HG02870 (cell line): ENCODE measurements around the gene IL2.

Experiments
- ATAC-seq: cut with Tn5 transposase; IDR thresholded peaks from one replicate; pipeline ENCODE4 v1.9.1; 2021; ENCODE audit warnings: mild to moderate bottlenecking, moderate library complexity; ENCODE audit not compliant: unreplicated experiment

The IL2 gene

DNA sequence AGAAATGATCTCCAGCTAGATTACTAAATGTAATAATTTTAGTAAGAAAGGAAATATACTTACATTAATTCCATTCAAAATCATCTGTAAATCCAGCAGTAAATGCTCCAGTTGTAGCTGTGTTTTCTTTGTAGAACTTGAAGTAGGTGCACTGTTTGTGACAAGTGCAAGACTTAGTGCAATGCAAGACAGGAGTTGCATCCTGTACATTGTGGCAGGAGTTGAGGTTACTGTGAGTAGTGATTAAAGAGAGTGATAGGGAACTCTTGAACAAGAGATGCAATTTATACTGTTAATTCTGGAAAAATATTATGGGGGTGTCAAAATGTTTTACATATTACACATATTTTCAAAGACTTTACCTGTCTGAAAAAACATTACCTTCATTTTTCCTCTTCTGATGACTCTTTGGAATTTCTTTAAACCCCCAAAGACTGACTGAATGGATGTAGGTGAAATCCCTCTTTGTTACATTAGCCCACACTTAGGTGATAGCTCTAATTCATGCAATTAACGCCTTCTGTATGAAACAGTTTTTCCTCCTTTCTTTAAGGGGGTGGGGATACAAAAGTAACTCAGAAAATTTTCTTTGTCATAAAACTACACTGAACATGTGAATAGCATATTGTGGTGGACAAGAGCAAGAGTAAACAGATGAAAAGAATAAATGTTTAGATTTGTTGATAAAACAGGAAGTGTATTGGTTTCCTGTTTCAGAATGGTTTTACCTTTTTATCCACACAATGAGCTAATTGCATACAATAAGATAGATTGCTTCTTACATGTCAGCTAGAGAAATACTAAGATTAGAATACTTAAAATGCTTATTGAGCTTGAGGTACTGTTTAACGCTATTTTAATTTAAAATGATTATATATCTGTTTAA is at the start of gene IL2:
Gene IL2 (minus strand): TSS at position 495 of the 886 bp plus-strand sequence. CDS start 285 bp downstream, at position 210.
- ATAC-seq, result no peak

DNA sequence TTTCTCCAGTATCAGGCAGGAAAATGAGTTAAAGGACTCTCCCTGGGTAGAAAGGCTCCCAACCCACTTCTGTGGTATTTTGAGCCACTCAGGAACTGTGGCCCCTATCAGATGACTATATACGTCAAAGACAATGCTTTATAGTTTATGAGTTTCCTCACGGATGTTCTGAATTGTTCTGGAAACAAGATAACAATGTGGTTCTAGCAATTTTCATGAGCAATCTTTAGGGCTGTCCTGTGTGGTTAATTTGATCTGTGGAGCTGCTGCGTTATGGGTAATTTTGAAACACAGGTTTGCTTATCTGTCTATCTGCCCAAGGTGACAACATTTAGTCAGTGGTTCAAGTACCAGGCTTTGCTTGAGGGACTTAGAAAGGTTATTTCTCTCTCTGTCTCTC is 46.7 kb upstream of the IL2 start:
- ATAC-seq, result no peak

GRCh38 chr4:122500852-122501501 is 44.5 kb upstream of the IL2 start:
- no peak for ATAC-seq

DNA sequence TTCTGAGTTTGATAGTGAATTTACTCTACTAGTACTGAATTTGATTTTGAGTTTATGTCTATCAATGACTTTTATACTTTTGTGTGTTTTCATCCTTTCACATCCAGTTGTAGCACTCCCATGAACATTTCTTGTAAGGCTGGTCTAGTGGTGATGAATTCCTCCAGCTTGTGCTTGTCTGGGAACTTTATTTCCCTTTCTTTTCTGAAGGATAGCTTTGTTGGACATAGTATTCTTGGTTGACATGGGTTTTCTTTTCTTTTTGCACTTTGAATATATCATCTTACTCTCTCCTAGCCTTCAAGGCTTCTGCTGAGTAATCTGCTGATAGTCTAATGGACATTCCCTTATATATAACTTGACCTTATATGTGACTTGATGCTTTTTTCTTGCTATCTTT is 32.5 kb upstream of the IL2 start:
- ATAC-seq, result no peak

GRCh38 chr4:122483481-122483880 is 27.0 kb upstream of the IL2 start:
- no peak for ATAC-seq

DNA sequence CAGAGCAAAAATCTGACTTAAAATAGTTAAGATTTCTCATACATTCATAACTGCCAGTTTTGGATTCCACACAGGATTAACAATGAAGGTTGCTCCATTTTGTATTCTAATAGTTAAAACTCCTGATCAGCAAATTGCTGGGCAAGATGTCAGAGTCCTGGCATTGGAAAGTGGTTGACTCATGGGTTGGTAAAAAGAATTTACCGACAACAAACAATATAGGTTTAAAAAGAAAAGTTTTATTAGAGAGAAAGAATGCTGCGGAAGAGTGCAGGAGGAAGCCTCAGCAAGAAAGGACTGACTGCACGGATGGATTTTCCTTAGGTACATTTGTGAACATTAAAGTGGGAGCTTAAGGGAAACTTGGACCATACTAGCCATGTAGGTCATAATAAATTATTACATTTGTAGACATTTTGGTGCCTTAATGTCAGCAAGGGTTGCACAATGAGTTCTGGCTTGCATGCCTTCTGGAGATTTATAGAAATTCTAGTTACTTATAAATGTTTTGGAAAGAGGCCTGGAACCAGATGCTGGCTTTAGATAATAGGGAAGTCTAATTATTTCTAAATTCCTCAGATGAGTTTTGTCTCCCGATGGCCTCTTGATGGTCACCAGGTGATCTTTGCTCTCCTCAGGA is 25.4 kb upstream of the IL2 start:
- ATAC-seq, result no peak

- ATAC-seq, result no peak
Measured at GRCh38 chr4:122480655-122481487, 24.3 kb upstream of the IL2 start.

GRCh38 chr4:122479935-122480416 is 23.5 kb upstream of the IL2 start:
- no peak for ATAC-seq

GRCh38 chr4:122476745-122477144 is 20.2 kb upstream of the IL2 start:
- no peak for ATAC-seq

DNA sequence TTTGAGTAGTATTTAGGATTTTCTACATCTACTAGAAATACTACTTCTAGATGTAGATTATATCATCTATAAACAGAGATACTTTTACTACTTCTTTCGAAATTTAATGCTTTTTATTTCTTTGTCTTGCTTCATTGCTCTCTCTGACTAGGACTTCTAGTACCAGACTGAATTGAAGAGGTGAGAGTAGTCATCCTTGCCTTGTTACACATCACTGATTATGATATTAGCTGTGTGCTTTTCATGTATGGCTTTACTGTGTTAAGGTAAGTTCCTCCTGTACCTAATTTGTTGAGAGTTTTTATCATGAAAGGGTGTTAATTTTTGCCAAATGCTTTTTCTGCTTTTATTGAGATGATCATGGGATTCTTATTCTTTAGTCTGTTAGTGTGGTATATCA is 19.6 kb upstream of the IL2 start:
- no peak for ATAC-seq

DNA sequence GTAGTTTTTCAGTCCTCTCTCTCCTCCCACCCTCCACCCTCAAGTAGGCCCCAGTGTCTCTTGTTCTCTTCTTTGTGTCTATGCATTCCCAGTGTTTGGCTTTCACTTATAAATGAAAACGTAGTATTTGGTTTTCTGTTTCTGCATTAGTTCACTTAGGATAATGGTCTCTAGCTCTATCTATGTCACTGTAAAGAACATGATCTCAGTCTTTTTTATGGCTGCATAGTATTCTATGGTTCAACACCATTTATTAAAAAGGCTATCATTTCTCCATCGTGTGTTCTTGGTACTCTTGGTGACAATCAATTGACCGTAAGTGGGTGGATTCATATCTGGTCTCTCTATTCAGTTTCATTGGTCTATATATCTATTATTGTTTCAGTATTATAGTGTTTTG is 18.7 kb upstream of the IL2 start:
- no peak for ATAC-seq

GRCh38 chr4:122469457-122469856 is 12.9 kb upstream of the IL2 start:
- no peak for ATAC-seq

- peak; percentile 71 for ATAC-seq
Measured at GRCh38 chr4:122458625-122459024, 2.1 kb upstream of the IL2 start.

DNA sequence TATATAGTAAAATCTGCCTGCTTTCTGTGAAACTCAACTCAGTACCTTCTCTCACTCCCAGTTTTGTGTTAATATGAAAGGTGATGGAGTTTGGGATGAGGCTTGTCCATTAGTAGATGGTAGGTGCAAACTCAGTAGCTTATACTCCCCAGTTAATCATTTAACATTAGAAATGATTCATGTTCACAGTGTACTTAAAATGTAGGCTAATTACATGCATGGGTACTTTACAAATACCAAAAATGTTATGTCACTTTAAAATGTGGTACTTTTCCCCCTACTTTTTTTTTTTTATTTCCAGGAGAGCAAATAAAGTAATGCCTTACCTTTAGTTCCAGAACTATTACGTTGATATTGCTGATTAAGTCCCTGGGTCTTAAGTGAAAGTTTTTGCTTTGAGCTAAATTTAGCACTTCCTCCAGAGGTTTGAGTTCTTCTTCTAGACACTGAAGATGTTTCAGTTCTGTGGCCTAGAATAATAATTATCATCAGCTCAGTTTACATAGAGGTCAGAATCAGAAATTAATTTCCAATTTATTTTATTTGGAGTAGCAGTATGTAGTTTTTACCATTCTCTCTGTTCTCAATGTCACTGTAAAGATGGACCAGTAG is 3.0 kb downstream of the IL2 start:
- no peak for ATAC-seq

DNA sequence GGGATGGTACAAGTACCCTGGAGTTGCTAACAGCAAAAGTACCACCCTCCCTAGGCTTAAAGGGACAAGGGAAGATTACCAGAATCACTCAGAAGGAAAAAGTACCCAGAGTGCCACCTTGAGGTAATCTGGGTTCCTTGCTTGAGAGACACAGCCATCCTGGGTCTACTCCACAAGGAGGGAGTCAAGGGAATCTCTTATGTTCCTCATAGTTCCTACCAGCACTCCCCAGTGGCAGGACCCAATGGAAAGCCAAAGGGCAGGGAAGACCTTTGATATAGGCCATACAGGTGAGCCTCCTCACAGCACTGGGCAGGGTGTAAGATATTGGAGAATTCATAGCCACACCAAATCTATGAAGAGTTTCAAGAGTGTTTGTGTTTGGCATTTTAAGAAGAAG is 5.7 kb downstream of the IL2 start:
- no peak for ATAC-seq

GRCh38 chr4:122434285-122434684 is 22.2 kb downstream of the IL2 start:
- no peak for ATAC-seq

DNA sequence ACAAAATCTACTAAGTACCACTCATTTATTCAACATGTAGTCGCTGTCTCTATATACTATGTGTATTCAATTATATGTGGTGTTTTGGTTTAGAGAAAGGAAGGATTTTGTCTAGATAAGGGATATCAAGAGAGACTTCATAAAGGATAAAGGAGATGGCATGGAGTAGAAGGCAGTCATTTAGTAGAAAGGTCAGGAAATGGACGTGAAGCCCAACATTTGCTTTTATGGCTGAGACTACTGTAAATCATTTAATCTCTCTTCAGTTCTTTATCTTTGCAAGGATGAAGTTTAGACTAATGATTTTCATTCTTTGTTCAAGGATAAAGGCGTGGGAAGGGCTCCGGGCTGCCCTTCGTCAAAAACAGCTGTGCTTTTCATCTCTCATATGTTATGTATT is 25.2 kb downstream of the IL2 start:
- ATAC-seq, result no peak

GRCh38 chr4:122423246-122423645 is 33.3 kb downstream of the IL2 start:
- ATAC-seq, result no peak

DNA sequence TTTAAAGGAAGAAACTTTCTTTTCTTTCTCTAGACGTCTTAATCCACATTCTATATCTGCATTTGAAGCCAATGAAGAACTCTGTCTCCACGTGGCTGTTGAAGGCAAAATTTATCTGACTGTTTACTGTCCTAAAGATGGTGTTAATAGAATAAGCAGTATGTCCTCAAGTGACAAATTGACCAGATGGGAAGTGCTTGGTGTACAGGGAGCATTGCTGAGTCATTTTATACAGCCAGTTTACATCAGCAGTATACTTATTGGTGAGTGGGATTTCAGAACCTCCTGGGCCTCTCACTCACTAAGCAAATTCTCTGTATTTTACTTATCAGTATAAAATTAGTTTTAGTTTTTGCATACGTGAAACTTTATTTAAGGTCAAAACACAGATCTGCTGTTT is 44.0 kb downstream of the IL2 start:
- ATAC-seq, result peak; percentile 99

DNA sequence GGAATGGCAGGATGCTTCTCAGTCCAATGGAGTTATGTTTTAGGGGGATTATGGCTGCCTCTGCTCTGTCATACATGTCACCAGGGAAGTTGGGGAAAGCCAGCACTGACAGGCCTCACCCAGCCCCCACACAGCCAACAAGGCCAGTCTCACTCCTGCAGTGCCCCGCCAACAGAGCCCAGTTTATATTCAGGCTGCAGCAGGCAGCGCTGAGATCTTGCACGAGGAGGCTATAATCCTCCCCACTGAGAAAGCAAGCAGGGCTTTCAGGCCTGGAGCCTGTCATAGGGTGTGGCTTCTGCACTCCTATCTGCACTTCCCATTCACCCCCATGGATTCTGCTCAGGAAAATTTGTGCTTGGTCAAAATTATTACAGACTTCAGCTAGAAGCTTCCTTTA is 52.7 kb downstream of the IL2 start:
- ATAC-seq, result no peak
